GM23248 (cell line): ENCODE measurements around the gene MFSD2B.

ENCODE experiments used
- EZH2 ChIP-seq: fragments of 200-600 bp; sonication (generic); IDR thresholded peaks from 2 replicates; pipeline ENCODE4 v1.6.1; 2018; ENCODE audit warnings: antibody characterized with exemption, mild to moderate bottlenecking; ENCODE audit not compliant: insufficient read depth, poor library complexity, severe bottlenecking
- EZH2phosphoT487 ChIP-seq: fragments of 200-600 bp; sonication (generic); IDR thresholded peaks from 2 replicates; pipeline ENCODE4 v1.6.1; 2018; ENCODE audit warnings: antibody characterized with exemption, moderate library complexity, mild to moderate bottlenecking, low read depth; ENCODE audit not compliant: insufficient read depth

DNA sequence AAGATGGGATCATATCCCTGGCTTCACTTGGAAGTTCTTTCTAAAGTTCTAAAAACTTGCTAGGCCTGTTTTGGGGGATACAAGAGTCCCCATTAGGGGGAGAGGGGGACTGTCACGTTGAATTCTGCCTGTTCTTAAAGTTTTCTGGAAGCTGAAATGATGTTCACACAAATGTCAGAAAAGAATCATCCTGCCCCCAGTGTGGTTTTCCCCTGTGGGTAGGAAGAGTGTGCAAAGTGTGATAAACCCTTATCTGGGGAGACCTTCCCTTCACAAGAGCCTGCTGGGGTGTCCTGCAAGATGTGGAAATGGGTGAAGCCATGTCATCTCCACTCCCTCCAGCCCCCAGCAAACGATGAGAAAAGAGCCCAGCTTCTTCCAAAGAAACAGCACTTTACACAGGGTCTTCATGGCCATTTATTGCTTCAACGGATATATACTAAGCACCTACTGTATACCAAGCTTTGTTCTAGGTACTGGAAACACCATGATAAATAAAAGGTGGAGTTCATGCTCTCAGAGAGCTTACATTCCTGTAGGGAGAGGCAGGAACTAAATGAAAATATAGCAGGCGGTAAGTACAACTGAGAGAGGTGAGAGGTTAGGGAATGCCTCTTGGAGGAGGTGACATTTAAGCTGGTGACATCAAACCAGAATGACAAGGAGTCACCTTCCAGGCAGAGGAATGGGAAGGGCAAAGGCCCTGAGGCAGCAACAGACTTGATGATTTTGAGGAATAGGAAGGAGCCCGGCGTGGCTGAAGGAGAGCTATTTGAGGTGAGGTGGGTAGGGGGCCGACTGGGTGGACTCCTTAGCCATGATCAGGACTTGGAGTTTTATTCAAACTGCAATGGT is 1.6 kb downstream of the MFSD2B start:
- TF ChIP-seq EZH2phosphoT487, result no peak
- no peak for TF ChIP-seq EZH2
